Endothelial cell of umbilical vein (primary cell): Measurements from ENCODE around the gene CCDC9B.

Experiments used
- EZH2 ChIP-seq: IDR thresholded peaks from 2 replicates; pipeline ENCODE4 v1.6.1; 2012; ENCODE audit warnings: borderline replicate concordance, low read depth, mild to moderate bottlenecking, moderate library complexity, low read length, inconsistent platforms; ENCODE audit not compliant: severe bottlenecking
- JUN ChIP-seq: IDR thresholded peaks from 2 replicates; pipeline ENCODE4 v1.6.1; 2011; ENCODE audit warnings: borderline replicate concordance, low read depth; ENCODE audit not compliant: insufficient read length, insufficient read depth
- MYC ChIP-seq: IDR thresholded peaks from one replicate; pipeline ENCODE4 v1.6.1; 2011; ENCODE audit warnings: mild to moderate bottlenecking, low read depth, low read length
- POLR2AphosphoS5 ChIP-seq: IDR thresholded peaks from 2 replicates; pipeline ENCODE4 v1.6.1; 2012; ENCODE audit warnings: low read depth, mild to moderate bottlenecking, control low read depth, low read length, moderate library complexity; ENCODE audit not compliant: insufficient read depth
- TF ChIP-seq, protein P1 (sequence below), 2 donors: IDR thresholded peaks; 1 replicate in 1 of 2; 2 replicates in 1 of 2; pipeline ENCODE4 v1.5.1; 2011; ENCODE audit warnings: low read length in 2 of 2, mild to moderate bottlenecking in 2 of 2, moderate library complexity in 2 of 2, control low read depth in 1 of 2, inconsistent platforms in 1 of 2, low read depth in 1 of 2; ENCODE audit not compliant: insufficient read depth in 1 of 2; ENCODE audit errors: extremely low read depth in 1 of 2
- TF ChIP-seq, protein P2 (sequence below): IDR thresholded peaks from 2 replicates; pipeline ENCODE4 v1.6.1; 2011; ENCODE audit not compliant: insufficient read depth, insufficient read length

DNA sequence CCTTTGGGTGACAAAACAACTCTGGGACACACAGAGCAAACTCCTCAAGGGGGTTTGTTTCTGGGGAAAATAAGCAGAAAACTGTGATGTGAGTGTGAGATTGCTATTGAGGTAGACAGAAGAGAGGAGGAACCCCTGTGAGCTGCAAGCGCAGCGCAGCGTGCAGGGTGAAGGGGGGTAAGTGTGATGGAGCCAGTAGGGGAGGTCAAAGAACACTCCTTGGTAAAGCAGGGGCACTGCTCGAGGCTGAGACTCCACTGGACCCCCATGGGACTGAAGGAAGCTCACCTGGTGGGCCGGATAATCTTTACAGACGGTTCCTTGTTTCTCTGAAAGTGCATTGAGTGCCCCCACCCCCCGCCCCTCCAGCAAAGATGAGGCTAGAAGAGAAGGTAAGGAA lies 9.7 kb downstream of the CCDC9B start:
- TF ChIP-seq, protein P1, sequence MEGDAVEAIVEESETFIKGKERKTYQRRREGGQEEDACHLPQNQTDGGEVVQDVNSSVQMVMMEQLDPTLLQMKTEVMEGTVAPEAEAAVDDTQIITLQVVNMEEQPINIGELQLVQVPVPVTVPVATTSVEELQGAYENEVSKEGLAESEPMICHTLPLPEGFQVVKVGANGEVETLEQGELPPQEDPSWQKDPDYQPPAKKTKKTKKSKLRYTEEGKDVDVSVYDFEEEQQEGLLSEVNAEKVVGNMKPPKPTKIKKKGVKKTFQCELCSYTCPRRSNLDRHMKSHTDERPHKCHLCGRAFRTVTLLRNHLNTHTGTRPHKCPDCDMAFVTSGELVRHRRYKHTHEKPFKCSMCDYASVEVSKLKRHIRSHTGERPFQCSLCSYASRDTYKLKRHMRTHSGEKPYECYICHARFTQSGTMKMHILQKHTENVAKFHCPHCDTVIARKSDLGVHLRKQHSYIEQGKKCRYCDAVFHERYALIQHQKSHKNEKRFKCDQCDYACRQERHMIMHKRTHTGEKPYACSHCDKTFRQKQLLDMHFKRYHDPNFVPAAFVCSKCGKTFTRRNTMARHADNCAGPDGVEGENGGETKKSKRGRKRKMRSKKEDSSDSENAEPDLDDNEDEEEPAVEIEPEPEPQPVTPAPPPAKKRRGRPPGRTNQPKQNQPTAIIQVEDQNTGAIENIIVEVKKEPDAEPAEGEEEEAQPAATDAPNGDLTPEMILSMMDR (IDR thresholded peaks at IDR 0.05; ENCODE audit: extremely low read depth in 1 of 2, insufficient read depth in 1 of 2, low read depth in 1 of 2, low read length in 2 of 2): no peak
- TF ChIP-seq EZH2 (no peak), JUN (no peak), MYC (no peak), POLR2AphosphoS5 (peak; percentile 11)
- TF ChIP-seq, protein P2, sequence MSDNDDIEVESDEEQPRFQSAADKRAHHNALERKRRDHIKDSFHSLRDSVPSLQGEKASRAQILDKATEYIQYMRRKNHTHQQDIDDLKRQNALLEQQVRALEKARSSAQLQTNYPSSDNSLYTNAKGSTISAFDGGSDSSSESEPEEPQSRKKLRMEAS: no peak
